Measurements from ENCODE around the gene DOCK3. TPM values are rescaled to one million over a fixed set of nuclear protein-coding genes. Genes with fewer than 3 reads are reported as not detected.

Gene DOCK3
- total RNA-seq, 1 experiment from 2014 or later, result 0.47 TPM

DNA sequence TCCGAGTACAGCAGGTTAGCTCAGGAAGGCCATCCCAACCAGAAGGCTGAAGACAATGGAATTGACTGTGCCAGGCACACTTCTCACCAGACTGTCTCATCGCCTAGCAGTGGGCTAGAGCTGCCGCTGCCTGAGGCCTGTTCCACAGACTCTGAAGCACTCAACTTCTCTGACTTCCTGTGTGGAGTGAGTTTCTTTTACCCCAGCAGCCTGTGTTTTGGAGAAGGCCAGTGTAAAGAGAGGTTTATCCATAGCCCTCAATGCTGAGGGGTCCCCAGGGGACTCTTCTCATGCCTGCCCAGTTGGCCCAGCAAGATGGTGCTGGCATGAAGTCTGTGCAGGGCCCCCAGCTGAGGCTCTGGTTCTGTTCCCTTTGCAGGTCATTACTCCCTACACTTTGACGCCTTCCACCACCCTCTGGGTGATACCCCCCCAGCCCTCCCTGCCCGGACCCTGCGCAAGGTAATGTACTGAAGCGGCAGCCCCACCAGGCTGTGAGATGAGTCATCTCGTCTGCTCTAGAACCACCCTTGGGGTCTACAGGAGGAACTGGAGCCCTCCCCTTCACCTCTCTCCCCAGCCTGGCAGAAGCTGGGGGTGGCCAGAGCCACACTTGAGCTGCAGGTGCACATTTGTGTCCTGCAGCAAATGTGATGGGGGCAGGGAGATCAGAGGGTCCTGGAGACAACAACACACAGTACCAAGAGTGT lies 705.2 kb downstream of the DOCK3 start:
- no peaks in the 10 kb centered on the region for H3K27me3 ChIP-seq (replicated peaks; ENCODE audit: insufficient read depth, low read depth, low read length, poor library complexity)
- DNase-seq (ENCODE audit: low spot score), result no peak
- H3K4me3 ChIP-seq (ENCODE audit: low read depth, low read length, poor library complexity, severe bottlenecking), result no peak overlapping the region
- POLR2A ChIA-PET (ENCODE audit: low non-redundant PET), result no interaction called here
- H3K4me1 ChIP-seq (ENCODE audit: insufficient read depth, low read length, poor library complexity, severe bottlenecking), result no peaks in the 10 kb centered on the region
- TF ChIP-seq, protein P1, sequence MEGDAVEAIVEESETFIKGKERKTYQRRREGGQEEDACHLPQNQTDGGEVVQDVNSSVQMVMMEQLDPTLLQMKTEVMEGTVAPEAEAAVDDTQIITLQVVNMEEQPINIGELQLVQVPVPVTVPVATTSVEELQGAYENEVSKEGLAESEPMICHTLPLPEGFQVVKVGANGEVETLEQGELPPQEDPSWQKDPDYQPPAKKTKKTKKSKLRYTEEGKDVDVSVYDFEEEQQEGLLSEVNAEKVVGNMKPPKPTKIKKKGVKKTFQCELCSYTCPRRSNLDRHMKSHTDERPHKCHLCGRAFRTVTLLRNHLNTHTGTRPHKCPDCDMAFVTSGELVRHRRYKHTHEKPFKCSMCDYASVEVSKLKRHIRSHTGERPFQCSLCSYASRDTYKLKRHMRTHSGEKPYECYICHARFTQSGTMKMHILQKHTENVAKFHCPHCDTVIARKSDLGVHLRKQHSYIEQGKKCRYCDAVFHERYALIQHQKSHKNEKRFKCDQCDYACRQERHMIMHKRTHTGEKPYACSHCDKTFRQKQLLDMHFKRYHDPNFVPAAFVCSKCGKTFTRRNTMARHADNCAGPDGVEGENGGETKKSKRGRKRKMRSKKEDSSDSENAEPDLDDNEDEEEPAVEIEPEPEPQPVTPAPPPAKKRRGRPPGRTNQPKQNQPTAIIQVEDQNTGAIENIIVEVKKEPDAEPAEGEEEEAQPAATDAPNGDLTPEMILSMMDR (conservative IDR thresholded peaks at IDR 0.05; ENCODE audit: low read depth, low read length), result no peak
- no peak for TF ChIP-seq EZH2 (IDR thresholded peaks at IDR 0.05; ENCODE audit: borderline replicate concordance, low read depth, low read length, poor library complexity, severe bottlenecking)
- CTCF ChIA-PET, result no interaction called here
- no TSS peak for BruUV-seq (replicated peaks)
- H3K9me3 ChIP-seq (ENCODE audit: low read depth, low read length, poor library complexity, severe bottlenecking), result no peaks in the 10 kb centered on the region
- intact Hi-C loops (cut with micrococcal nuclease; ENCODE audit: unreplicated experiment), result no loop called here
- no peak overlapping the region for H3K27ac ChIP-seq (ENCODE audit: low read depth, low read length, poor library complexity, severe bottlenecking)
- H3K36me3 ChIP-seq (ENCODE audit: insufficient read depth, low read length, poor library complexity, severe bottlenecking), result no peaks in the 10 kb centered on the region

DNA sequence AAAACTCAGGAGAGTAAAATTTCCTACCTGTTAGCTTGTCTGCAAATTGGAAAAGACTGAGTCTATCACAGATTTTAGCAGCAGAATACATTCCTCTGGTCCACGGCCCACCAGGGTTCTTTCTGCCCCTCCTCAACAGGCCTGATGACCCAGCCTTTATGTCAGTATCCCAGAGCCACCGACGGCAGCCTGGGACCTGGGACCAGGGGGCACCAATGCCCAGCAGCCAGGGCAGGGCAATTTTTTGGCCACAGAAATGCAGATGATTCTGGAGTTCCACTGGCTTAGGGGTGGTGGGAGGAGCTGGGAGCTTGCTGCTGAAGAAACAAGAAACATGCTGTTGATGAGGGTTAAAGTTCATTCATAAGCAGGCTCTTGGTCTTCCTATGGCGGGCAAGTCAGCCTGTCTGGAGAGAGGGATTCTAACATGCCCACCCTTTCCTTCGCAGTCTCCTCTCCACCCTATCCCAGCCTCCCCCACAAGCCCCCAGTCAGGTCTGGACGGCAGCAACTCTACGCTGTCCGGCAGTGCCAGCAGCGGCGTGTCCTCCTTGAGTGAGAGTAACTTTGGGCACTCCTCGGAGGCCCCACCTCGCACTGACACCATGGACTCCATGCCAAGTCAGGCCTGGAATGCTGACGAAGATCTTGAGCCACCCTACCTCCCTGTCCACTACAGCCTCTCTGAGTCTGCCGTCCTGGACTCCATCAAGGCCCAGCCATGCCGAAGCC lies 706.0 kb downstream of the DOCK3 start:
- Histone ChIP-seq H3K4me3 (ENCODE audit: low read depth, low read length, poor library complexity, severe bottlenecking) (no peak overlapping the region), H3K27ac (ENCODE audit: low read depth, low read length, poor library complexity, severe bottlenecking) (no peak overlapping the region), H3K36me3 (ENCODE audit: insufficient read depth, low read length, poor library complexity, severe bottlenecking) (no peaks in the 10 kb centered on the region), H3K27me3 (replicated peaks; ENCODE audit: insufficient read depth, low read depth, low read length, poor library complexity) (no peaks in the 10 kb centered on the region), H3K9me3 (ENCODE audit: low read depth, low read length, poor library complexity, severe bottlenecking) (no peaks in the 10 kb centered on the region), H3K4me1 (ENCODE audit: insufficient read depth, low read length, poor library complexity, severe bottlenecking) (no peaks in the 10 kb centered on the region)
- CTCF ChIA-PET, result no interaction called here
- BruUV-seq (replicated peaks), result no TSS peak
- no peak for DNase-seq (ENCODE audit: low spot score)
- POLR2A ChIA-PET (ENCODE audit: low non-redundant PET), result no interaction called here
- intact Hi-C loops (cut with micrococcal nuclease; ENCODE audit: unreplicated experiment), result no loop called here
- TF ChIP-seq EZH2 (IDR thresholded peaks at IDR 0.05; ENCODE audit: borderline replicate concordance, low read depth, low read length, poor library complexity, severe bottlenecking), result no peak
- TF ChIP-seq, protein P1 (conservative IDR thresholded peaks at IDR 0.05; ENCODE audit: low read depth, low read length), result no peak

DNA sequence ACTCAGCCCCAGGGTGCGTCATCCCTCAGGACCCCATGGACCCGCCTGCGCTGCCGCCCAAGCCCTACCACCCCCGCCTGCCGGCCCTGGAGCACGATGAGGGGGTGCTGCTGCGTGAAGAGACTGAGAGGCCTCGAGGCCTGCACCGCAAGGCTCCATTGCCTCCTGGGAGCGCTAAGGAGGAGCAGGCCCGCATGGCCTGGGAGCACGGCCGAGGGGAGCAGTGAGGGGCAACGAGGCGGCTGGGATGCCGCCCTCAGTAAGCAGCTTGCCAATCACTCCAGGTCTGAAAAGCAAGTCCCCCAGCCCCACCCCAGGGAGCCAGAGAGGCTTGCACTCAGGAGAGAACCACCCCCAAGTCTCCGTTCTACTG lies 706.6 kb downstream of the DOCK3 start:
- CTCF ChIA-PET, result no interaction called here
- H3K9me3 ChIP-seq (ENCODE audit: low read depth, low read length, poor library complexity, severe bottlenecking), result no peaks in the 10 kb centered on the region
- intact Hi-C loops (cut with micrococcal nuclease; ENCODE audit: unreplicated experiment), result no loop called here
- H3K27me3 ChIP-seq (replicated peaks; ENCODE audit: insufficient read depth, low read depth, low read length, poor library complexity), result no peaks in the 10 kb centered on the region
- no peaks in the 10 kb centered on the region for H3K4me1 ChIP-seq (ENCODE audit: insufficient read depth, low read length, poor library complexity, severe bottlenecking)
- POLR2A ChIA-PET (ENCODE audit: low non-redundant PET), result no interaction called here
- no peaks in the 10 kb centered on the region for H3K36me3 ChIP-seq (ENCODE audit: insufficient read depth, low read length, poor library complexity, severe bottlenecking)
- BruUV-seq (replicated peaks), result no TSS peak
- no peak overlapping the region for H3K4me3 ChIP-seq (ENCODE audit: low read depth, low read length, poor library complexity, severe bottlenecking)
- DNase-seq (ENCODE audit: low spot score), result no peak
- TF ChIP-seq, protein P1 (conservative IDR thresholded peaks at IDR 0.05; ENCODE audit: low read depth, low read length), result no peak
- no peak for TF ChIP-seq EZH2 (IDR thresholded peaks at IDR 0.05; ENCODE audit: borderline replicate concordance, low read depth, low read length, poor library complexity, severe bottlenecking)
- no peak overlapping the region for H3K27ac ChIP-seq (ENCODE audit: low read depth, low read length, poor library complexity, severe bottlenecking)
